GM10248 (cell line): ENCODE results near the gene PINK1.

Experiments
- CTCF ChIA-PET: fragments of 300-600 bp; sonication (Branson Sonifier 250); formaldehyde crosslinking; extraction: SDS; loops from one replicate; lab custom pipeline; 2021; ENCODE audit warnings: antibody characterized with exemption; lab: Yijun Ruan, JAX
- POLR2A ChIA-PET: fragments of 350-650 bp; sonication (Branson Sonifier 250); formaldehyde crosslinking; extraction: SDS; loops from one replicate; lab custom pipeline; 2020; ENCODE audit warnings: antibody characterized with exemption; lab: Yijun Ruan, JAX
- DNase-seq: peaks from one replicate; pipeline ENCODE4 v3.0.0; 2012; ENCODE audit errors: extremely low spot score
- TF ChIP-seq, protein P1 (sequence below): IDR thresholded peaks from 2 replicates; pipeline ENCODE4 v1.5.1; 2012; ENCODE audit warnings: mild to moderate bottlenecking, low read depth; ENCODE audit errors: extremely low read depth, missing control alignments, control extremely low read depth

The PINK1 gene

DNA sequence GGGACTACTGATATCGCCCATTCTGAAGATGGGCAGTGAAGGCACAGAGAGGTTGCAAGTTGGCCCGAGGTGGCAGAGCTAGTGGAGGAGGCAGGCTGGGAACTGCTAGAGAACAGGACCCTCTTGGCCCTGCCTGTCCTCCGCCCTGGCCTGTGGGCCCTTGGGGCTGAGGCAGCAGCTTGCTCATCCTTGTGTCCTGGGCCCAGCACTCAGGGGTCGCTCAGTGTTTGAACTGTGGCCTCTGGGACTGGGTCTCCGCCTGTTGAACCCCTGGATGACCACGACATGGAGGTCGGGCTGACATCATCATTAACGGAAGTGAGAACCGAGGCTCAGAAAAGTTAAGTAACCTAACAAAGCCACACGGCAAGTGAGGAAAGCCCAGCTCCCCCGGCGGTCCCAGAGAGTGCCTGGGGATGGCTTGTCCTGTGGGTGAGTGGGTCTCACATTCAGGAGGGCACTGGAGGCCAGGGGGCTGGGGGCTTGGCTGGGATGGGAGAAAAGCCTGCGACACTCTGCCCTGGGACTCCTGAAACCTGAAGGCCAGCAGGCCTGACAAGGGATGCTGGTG is 50.9 kb downstream of the PINK1 start:
- CTCF ChIA-PET, result interaction anchor here (1.0 to 1.3 kb wide), 2 partner anchors 13 to 511 kb away, joined by 3 to 4 read pairs; no protein-coding TSS in a partner anchor
- DNase-seq, result no peak

DNA sequence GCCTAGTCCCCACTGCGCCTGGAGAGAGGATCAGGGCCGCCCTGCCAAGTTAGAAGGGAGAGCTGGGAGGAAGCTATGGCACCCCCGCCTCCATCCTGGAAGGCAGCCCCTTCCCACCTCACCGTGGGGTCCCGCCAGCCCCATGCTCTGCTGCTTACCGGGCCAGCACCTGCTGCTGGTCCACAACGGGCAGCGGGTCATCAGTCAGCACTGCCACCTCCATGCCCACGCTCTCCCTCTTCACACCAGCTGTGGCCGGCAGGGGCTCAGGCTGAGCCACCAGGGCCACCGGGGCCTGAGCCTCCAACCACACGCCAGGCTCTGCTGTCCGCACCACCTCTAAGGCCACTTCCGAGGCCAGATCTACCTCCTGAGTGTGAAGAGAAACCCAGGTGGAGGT is 51.4 kb downstream of the PINK1 start:
- TF ChIP-seq, protein P1, sequence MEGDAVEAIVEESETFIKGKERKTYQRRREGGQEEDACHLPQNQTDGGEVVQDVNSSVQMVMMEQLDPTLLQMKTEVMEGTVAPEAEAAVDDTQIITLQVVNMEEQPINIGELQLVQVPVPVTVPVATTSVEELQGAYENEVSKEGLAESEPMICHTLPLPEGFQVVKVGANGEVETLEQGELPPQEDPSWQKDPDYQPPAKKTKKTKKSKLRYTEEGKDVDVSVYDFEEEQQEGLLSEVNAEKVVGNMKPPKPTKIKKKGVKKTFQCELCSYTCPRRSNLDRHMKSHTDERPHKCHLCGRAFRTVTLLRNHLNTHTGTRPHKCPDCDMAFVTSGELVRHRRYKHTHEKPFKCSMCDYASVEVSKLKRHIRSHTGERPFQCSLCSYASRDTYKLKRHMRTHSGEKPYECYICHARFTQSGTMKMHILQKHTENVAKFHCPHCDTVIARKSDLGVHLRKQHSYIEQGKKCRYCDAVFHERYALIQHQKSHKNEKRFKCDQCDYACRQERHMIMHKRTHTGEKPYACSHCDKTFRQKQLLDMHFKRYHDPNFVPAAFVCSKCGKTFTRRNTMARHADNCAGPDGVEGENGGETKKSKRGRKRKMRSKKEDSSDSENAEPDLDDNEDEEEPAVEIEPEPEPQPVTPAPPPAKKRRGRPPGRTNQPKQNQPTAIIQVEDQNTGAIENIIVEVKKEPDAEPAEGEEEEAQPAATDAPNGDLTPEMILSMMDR, result no peak
- no peak for DNase-seq
- ChIA-PET CTCF (interaction anchor here (1.4 kb wide), 1 partner anchor 12 kb away, joined by 4 read pairs; no protein-coding TSS in a partner anchor), POLR2A (no interaction called here)

More for the DNA sequence above, 50.9 kb downstream of the PINK1 start:
- TF ChIP-seq, protein P1, result no peak
- POLR2A ChIA-PET, result interaction anchor here (0.6 kb wide), 1 partner anchor 1091 kb away, joined by 3 read pairs; no protein-coding TSS in a partner anchor

DNA sequence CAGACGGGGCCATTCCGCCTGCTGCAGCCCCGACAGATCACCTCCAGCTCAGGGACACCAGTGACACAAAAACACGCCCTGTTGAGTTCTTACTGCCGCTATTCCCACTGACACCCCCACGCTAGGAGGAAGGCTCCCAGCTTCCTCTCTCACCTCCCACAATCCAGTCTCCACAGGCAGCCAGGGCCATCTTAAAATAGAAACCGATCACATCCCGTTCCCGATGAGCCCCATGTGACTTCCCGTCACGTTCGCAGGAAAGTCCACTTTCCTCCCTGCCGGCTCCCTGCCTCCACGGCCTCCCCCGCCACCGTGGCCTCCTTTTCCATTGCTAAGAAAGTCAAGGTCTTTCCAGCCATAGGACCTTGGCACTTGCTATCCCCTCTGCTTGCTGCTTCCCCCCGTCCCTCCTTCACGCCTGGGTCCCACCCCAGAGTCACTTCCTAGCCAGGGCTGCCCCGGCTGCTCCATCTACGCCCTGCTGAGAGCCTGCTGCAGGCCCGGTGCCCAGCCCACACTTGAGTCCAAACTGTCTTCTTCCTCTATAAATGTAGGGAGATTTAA is 51.9 kb downstream of the PINK1 start:
- ChIA-PET POLR2A (no interaction called here), CTCF (interaction anchor here (1.4 kb wide), 1 partner anchor 12 kb away, joined by 4 read pairs; no protein-coding TSS in a partner anchor)
- TF ChIP-seq, protein P1, result no peak
- DNase-seq, result no peak

DNA sequence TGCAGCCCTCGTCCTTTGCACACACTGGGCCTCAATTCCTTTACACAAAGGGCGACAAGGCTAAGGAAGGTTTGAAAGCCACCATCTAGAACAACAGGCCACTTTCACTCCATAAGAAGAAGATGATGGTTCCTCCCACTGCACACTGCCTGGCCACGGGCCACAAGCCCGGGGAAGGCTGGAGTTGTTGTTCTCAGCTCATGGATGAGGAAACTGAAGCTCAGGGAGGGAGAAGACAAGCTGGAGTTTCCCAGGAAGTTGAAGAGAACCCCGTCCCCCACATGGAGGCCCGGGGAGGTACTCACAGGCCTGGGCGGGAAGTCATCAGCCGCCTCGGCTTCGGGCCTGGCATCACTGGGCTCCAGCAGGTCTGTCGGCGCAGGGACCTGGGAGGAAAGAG is 52.5 kb downstream of the PINK1 start:
- DNase-seq, result no peak
- CTCF ChIA-PET, result interaction anchor here (0.7 to 1.4 kb wide), 2 partner anchors 10 to 11 kb away, joined by 3 to 4 read pairs; no protein-coding TSS in a partner anchor
- TF ChIP-seq, protein P1, result no peak
- POLR2A ChIA-PET, result no interaction called here

DNA sequence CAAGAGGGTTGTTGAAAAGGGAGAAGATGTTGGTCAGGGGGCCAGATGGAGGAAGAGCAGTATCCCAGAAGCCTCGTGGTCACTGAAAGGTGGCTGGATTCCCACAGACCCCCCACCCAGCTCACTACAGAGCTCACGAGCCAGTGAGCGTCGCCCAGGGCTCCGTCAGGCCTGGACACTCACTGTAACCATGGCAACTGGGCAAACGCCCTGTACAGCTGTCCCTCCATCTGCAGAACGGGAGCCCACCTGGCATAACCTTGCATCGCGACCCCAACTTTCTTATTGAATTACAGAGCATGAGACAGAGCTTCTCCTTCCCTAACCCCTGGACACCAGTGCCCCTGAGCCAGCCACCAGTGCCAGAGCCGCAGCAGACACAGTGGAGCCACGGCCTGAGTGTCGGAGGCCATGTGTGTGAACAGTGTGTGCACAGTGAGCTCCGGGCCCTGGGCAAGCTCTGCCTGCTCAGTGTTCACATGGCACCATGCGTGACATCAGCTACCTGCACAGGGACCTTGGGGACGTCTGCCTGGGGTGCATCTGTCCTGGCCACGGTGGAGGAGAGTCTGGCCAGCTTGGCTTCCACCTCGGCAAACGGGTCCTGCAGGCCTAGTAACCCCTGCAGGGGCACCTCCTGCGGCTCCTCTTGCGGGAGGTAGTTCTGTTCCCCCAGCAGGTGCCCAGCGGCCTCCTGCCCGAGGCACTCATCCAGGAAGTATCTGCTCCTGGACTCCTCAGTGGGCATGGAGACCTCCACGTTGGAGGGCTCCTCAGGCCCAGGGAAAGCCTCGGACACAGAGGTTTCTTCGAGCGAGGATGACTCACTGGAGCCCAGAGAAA is 53.8 kb downstream of the PINK1 start:
- TF ChIP-seq, protein P1, result no peak
- DNase-seq, result no peak
- ChIA-PET CTCF (interaction anchor here (2.3 kb wide), 1 partner anchor 10 kb away, joined by 12 read pairs; no protein-coding TSS in a partner anchor), POLR2A (no interaction called here)

DNA sequence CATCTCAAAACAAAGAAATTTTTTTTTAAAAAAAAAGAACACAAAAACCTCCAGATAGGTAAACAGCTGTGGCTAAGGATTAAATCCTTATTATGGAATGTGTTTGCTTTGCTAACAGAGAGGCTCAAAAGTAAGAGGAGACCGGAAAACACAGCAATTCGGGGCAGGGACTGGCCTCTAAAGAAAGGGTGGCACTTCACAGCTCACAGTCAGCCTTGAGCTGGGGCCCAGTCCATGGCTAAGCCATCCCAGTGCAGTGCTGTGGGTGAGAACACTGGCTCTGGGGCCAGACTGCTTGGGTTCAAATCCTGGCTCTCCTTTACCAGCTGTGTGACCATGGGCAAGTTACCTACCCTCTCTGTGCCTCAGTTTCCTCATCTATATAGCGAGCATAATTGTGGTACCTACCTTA is 56.4 kb downstream of the PINK1 start:
- POLR2A ChIA-PET, result no interaction called here
- CTCF ChIA-PET, result interaction anchor here (3.3 kb wide), 1 partner anchor 505 kb away, joined by 8 read pairs; no protein-coding TSS in a partner anchor
- TF ChIP-seq, protein P1, result no peak
- no peak for DNase-seq
